Stomach (tissue), 9 donors: ENCODE data around the gene SAT1. TPM values are rescaled to one million over a fixed set of nuclear protein-coding genes. Genes with fewer than 3 reads are reported as not detected.

Experiments used
- DNase-seq, 2 donors: peaks; one replicate each; pipeline versions ENCODE4 v3.0.0 to v3.0.0-alpha.2; 2013 to 2019
- H3K27ac ChIP-seq, 5 donors: fragments of 200-600 bp in 4 of 5; sonication (generic) in 4 of 5; one replicate each; pipeline ENCODE4 v1.5.1; 2013 to 2019; ENCODE audit warnings: mild to moderate bottlenecking in 1 of 5, moderate library complexity in 1 of 5
- H3K27me3 ChIP-seq, 3 donors: fragments of 200-600 bp; sonication (generic); one replicate each; pipeline ENCODE4 v1.5.1; 2017 to 2019; ENCODE audit warnings: mixed run types in 1 of 3
- H3K36me3 ChIP-seq, 4 donors: fragments of 200-600 bp; sonication (generic); 1 replicate in 3 of 4; 2 replicates in 1 of 4; pipeline ENCODE4 v1.5.1; 2016 to 2019
- H3K4me1 ChIP-seq, 4 donors: fragments of 200-600 bp; sonication (generic); one replicate each; pipeline ENCODE4 v1.5.1; 2016 to 2019
- H3K4me3 ChIP-seq, 4 donors: fragments of 200-600 bp; sonication (generic) in 3 of 4; one replicate each; pipeline ENCODE4 v1.5.1; 2016 to 2019; ENCODE audit warnings: mild to moderate bottlenecking in 1 of 4
- H3K9me3 ChIP-seq, 4 donors: fragments of 200-600 bp; sonication (generic); one replicate each; pipeline ENCODE4 v1.5.1; 2016 to 2019
- EP300 ChIP-seq: sonication (generic); formaldehyde crosslinking; IDR thresholded peaks from one replicate; pipeline ENCODE4 v1.6.1; 2017; ENCODE audit warnings: antibody characterized with exemption
- POLR2A ChIP-seq, 4 donors: fragments of 450-650 bp; IDR thresholded peaks; one replicate each; pipeline ENCODE4 v1.6.1; 2016; ENCODE audit warnings: antibody characterized with exemption in 4 of 4, control low read depth in 2 of 4, mild to moderate bottlenecking in 1 of 4, moderate library complexity in 1 of 4
- POLR2AphosphoS5 ChIP-seq, 3 donors: sonication (generic); formaldehyde crosslinking; IDR thresholded peaks; one replicate each; pipeline ENCODE4 v1.6.1; 2016; ENCODE audit warnings: antibody characterized with exemption in 3 of 3
- WGBS, 5 donors: extraction: QIAGEN DNeasy Blood & Tissue Kit in 3 of 5; methylation state at CpG; one replicate each; pipeline versions ENCODE4 v1.1.5 to v1.1.7; 2013 to 2018; 5-methylcytosine and 5-hydroxymethylcytosine counted together
- intact Hi-C: fragments of 100-400 bp; cut with DNase I; formaldehyde crosslinking; loops from one replicate; pipeline ENCODE4 v1.15.1; 2023; ENCODE audit warnings: low total_unique reads
- polyA plus RNA-seq, 3 donors: library from polyadenylated mRNA; stranded (reverse); fragments of 200-250 nt; gene quantifications; one replicate each; pipeline ENCODE4 v1.2.3, GENCODE V29; 2013
- total RNA-seq, 5 donors: library from RNA; depleted of rRNA; stranded (reverse); fragments of >200 nt; gene quantifications; one replicate each; pipeline versions ENCODE4 v1.1.0 to v1.2.3, GENCODE V29; 2014 to 2016
- TF ChIP-seq, protein P1 (sequence below), 7 experiments: fragments of 450-650 bp in 4 of 7; fragments of 200-600 bp in 3 of 7; sonication (generic) in 3 of 7; IDR thresholded peaks; one replicate each; pipeline ENCODE4 v1.5.1; 2016 to 2019; ENCODE audit warnings: antibody characterized with exemption in 7 of 7, control low read depth in 2 of 7, mild to moderate bottlenecking in 1 of 7
- donor health status: healthy with polysubstance abuse.
- donor health status: Bipolar disorder and iron deficiency.
- donor health status: healthy.

Gene SAT1
- total and polyA plus RNA-seq, 8 donors: 499 to 2,157 (median 1,032) TPM

DNA sequence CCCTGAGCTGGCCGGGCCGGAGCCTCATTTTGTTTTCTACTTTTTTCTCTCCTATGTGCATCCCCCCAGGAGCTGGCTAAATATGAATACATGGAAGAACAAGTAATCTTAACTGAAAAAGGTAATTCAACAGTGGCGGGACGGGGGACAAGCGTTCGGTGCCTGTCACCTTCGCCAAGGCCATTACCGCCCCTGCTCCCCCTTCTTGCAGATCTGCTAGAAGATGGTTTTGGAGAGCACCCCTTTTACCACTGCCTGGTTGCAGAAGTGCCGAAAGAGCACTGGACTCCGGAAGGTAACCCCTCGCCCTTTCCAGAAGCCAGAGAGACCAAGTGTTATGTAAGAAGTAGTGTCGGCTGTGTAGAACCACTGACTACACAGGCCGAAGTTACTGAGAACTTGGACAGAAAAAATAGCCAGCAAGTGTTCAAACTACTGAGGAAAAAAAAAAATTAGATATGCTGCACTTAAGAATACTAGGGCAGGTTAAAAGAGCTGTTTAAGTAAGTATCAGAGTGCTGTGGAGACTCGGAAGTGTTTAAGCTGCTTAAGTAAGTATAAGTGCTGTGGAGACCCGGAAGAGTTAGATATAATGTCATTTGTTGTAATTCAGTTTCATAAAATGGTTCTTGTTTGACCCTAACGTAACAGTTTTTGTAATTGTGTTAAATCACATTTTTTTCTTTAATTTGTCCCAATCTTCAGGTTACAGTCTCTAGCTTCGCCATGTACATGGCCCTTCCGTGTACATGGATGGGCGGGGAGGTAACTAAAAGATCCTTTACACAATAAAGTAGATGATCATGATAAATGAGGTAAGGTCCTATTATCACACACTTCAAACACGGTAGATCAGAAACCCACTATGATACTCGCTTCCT lies 856 bp downstream of the SAT1 start:
- WGBS, 5 donors: 7 to 58% (median 12%) methylated on average over 20 to 21 of the region's 21 CpGs

DNA sequence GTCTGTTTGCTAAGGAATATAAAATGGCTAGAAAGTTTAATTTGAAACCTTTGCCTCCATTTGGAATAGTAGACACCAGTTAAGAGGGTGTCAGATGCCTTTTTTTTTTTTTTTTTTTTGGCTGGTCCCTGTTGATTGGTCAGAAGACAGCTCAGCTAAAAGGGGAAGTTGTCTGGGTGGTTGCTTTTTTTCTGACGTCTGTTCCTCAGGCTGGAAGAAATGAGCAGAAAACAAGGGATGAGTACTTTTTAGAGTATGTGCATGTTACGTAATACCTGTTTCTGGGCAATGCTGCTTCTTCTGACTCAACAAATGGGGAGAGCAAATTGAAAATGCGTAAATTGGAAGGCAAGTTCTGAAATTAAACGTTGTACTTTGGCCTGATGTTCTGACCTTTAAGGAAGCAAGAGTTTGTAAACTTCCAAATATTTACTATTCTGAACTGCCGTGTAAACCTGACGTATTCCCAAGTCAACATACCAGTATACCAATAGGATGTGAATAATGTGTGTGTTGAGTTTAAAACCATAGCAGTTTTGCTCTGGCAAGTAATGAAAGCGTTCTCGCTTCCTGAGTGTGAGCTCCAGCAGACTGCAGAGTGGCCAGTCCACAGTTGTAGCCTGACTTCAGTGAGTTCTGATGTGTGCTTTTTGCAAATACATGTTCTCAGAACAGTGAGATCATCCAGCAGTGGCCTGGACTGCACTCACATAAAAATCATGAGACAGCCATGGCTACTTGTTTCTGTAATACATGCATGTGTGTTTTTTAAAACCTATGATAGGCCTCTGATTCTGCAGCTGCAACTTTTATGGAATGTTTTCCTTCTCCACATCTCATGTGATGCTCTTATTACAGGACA lies 1.7 kb downstream of the SAT1 start:
- H3K36me3 ChIP-seq: peaks cover 3 to 18% (median 10%) of the 10 kb centered on the region in 4 donors
- H3K9me3 ChIP-seq: no peaks in the 10 kb centered on the region
- no peaks in the 10 kb centered on the region for H3K27me3 ChIP-seq
- peak overlapping the region; percentile 53 to 64 (median 56) for H3K4me3 ChIP-seq
- H3K27ac ChIP-seq: peak overlapping the region; percentile 28 to 96 (median 95)
- DNase-seq: no peak
- intact Hi-C loops: no loop called here
- TF ChIP-seq POLR2AphosphoS5 (IDR thresholded peaks at IDR 0.05) (peak in 2 of 3 donors; percentile 28 to 35), POLR2A (IDR thresholded peaks at IDR 0.05) (no peak), EP300 (no peak)
- TF ChIP-seq, protein P1, sequence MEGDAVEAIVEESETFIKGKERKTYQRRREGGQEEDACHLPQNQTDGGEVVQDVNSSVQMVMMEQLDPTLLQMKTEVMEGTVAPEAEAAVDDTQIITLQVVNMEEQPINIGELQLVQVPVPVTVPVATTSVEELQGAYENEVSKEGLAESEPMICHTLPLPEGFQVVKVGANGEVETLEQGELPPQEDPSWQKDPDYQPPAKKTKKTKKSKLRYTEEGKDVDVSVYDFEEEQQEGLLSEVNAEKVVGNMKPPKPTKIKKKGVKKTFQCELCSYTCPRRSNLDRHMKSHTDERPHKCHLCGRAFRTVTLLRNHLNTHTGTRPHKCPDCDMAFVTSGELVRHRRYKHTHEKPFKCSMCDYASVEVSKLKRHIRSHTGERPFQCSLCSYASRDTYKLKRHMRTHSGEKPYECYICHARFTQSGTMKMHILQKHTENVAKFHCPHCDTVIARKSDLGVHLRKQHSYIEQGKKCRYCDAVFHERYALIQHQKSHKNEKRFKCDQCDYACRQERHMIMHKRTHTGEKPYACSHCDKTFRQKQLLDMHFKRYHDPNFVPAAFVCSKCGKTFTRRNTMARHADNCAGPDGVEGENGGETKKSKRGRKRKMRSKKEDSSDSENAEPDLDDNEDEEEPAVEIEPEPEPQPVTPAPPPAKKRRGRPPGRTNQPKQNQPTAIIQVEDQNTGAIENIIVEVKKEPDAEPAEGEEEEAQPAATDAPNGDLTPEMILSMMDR (IDR thresholded peaks at IDR 0.05): no peak
- H3K4me1 ChIP-seq: peaks cover 0 to 7% (median 2%) of the 10 kb centered on the region in 4 donors
- 17 to 52% (median 34%) methylated on average over 8 of the region's 8 CpGs for WGBS, 5 donors

More for the DNA sequence above, 856 bp downstream of the SAT1 start:
- H3K9me3 ChIP-seq: no peaks in the 10 kb centered on the region
- H3K36me3 ChIP-seq: peaks cover 3 to 18% (median 10%) of the 10 kb centered on the region in 4 donors
- no peak for DNase-seq
- H3K4me1 ChIP-seq: peaks cover 0 to 7% (median 2%) of the 10 kb centered on the region in 4 donors
- H3K27me3 ChIP-seq: no peaks in the 10 kb centered on the region
- no peak for TF ChIP-seq POLR2A (IDR thresholded peaks at IDR 0.05)
- peak in 2 of 3 donors; percentile 27 to 51 for TF ChIP-seq POLR2AphosphoS5 (IDR thresholded peaks at IDR 0.05)
- intact Hi-C loops: no loop called here
- peak overlapping the region; percentile 53 to 64 (median 56) for H3K4me3 ChIP-seq
- H3K27ac ChIP-seq: peak overlapping the region; percentile 94 to 96 (median 95)

DNA sequence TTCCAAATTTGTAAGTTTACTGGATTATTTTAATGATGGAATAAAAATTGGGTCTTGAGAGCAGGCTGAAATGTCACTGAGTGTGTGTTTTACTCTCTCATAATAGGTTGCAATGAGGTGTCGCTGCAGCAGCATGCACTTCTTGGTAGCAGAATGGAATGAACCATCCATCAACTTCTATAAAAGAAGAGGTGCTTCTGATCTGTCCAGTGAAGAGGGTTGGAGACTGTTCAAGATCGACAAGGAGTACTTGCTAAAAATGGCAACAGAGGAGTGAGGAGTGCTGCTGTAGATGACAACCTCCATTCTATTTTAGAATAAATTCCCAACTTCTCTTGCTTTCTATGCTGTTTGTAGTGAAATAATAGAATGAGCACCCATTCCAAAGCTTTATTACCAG lies 2.6 kb downstream of the SAT1 start:
- intact Hi-C loops: no loop called here
- Histone ChIP-seq H3K9me3 (no peaks in the 10 kb centered on the region), H3K27me3 (no peaks in the 10 kb centered on the region), H3K4me1 (peaks cover 0 to 7% (median 2%) of the 10 kb centered on the region in 4 donors), H3K36me3 (peaks cover 3 to 18% (median 10%) of the 10 kb centered on the region in 4 donors), H3K27ac (peak overlapping the region in 4 of 5 donors; percentile 94 to 96 (median 95)), H3K4me3 (peak overlapping the region; percentile 53 to 64 (median 56))
- WGBS, 5 donors: 37 to 55% (median 46%) methylated on average over 2 of the region's 2 CpGs
- TF ChIP-seq EP300 (no peak), POLR2AphosphoS5 (IDR thresholded peaks at IDR 0.05) (peak in 1 of 3 donors; percentile 16), POLR2A (IDR thresholded peaks at IDR 0.05) (no peak)
- DNase-seq: no peak

DNA sequence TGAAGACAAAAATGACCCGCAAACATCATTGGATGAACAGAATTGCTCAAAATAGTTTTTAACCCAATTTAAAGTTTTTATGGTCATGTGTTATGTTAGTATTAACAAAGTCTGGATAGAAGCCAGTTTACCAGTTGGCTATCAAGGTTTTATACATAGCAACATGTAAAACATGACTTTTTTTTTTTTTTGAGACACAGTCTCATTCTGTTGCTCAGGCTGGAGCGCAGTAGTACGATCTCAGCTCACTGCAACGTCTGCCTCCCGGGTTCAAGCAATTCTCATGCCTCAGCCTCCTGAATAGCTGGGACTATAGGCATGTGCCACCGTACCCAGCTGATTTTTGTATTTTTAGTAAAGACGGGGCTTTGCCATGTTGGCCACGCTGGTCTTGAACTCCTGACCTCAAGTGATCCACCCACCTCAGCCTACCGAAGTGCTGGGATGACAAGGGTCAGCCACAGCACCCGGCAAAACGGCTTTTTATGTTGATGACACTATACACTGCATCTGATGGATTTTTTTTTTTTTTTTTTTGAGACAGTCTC lies 3.4 kb downstream of the SAT1 start:
- H3K27me3 ChIP-seq: no peaks in the 10 kb centered on the region

More for the DNA sequence above, 3.4 kb downstream of the SAT1 start:
- DNase-seq: peak in 1 of 2 donors; percentile 57
- H3K36me3 ChIP-seq: peaks cover 3 to 18% (median 10%) of the 10 kb centered on the region in 4 donors
- 46 to 65% (median 58%) methylated on average over 11 of the region's 11 CpGs for WGBS, 5 donors
- H3K9me3 ChIP-seq: no peaks in the 10 kb centered on the region
- H3K27ac ChIP-seq: peak overlapping the region; percentile 56 to 96 (median 95)
- H3K4me1 ChIP-seq: peaks cover 0 to 7% (median 2%) of the 10 kb centered on the region in 4 donors
- TF ChIP-seq EP300 (no peak), POLR2AphosphoS5 (IDR thresholded peaks at IDR 0.05) (peak in 2 of 3 donors; percentile 22 to 79), POLR2A (IDR thresholded peaks at IDR 0.05) (peak in 1 of 4 donors; percentile 22)
- TF ChIP-seq, protein P1 (IDR thresholded peaks at IDR 0.05): no peak
- intact Hi-C loops: no loop called here
- peak overlapping the region in 1 of 4 donors; percentile 53 for H3K4me3 ChIP-seq
